ENCODE results near the gene PDE4A. TPM values are rescaled to one million over a fixed set of nuclear protein-coding genes. Genes with fewer than 3 reads are reported as not detected.

Gene PDE4A
- total and polyA plus RNA-seq, 2 experiments from 2014 or later: 5.2 to 5.4 TPM

GRCh38 chr19:10395003-10395402, 25.3 kb upstream of the PDE4A start:
- Mint-ChIP-seq H3K4me1 (peaks cover 2% of the 10 kb centered on the region; the same call in 2 of the 3 replicates), H3K27ac (no peak overlapping the region), H3K4me3 (no peak overlapping the region), H3K27me3 (ENCODE audit: insufficient read depth, low read depth, poor library complexity) (peaks cover 3% of the 10 kb centered on the region), H3K36me3 (ENCODE audit: low read depth) (peaks cover 55% of the 10 kb centered on the region), H3K9me3 (no peaks in the 10 kb centered on the region)
- no peak overlapping the region for H3K4me3 ChIP-seq
- ATAC-seq: no peak
- H3K4me1 ChIP-seq (ENCODE audit: insufficient read depth): no peaks in the 10 kb centered on the region; the same call in 1 of the 2 replicates
- no peak overlapping the region for H2AFZ ChIP-seq
- no peak for DNase-seq (ENCODE audit: low spot score)
- H3K27me3 ChIP-seq (ENCODE audit: insufficient read depth): no peaks in the 10 kb centered on the region
- no peak overlapping the region for H3K4me2 ChIP-seq
- TF ChIP-seq NANOG (IDR thresholded peaks at IDR 0.05; ENCODE audit: borderline replicate concordance): no peak
- TF ChIP-seq CTCF (conservative IDR thresholded peaks at IDR 0.05; ENCODE audit: low read depth in 2 of 2): peak in 1 of 2 experiments; percentile 13; a peak in 1 of 4 replicates
- TF ChIP-seq ZNF114 (CRISPR knock-in tag; IDR thresholded peaks at IDR 0.05): no peak
- TF ChIP-seq EZH2 (IDR thresholded peaks at IDR 0.05; ENCODE audit: low read depth, unreplicated experiment): no peak
- TF ChIP-seq POLR2AphosphoS5 (IDR thresholded peaks at IDR 0.05; ENCODE audit: low read depth): no peak
- no peak for TF ChIP-seq REST (IDR thresholded peaks at IDR 0.05; ENCODE audit: unreplicated experiment)
- TF ChIP-seq ZNF462 (CRISPR knock-in tag; IDR thresholded peaks at IDR 0.05): no peak
- no peaks in the 10 kb centered on the region for H3K9me2 ChIP-seq (ENCODE audit: insufficient read depth)
- peaks cover 14% of the 10 kb centered on the region for H4K20me1 ChIP-seq (replicated peaks; ENCODE audit: insufficient read depth)
- no peak overlapping the region for H3K27ac ChIP-seq (ENCODE audit: low read depth)
- H3K79me2 ChIP-seq (replicated peaks; ENCODE audit: insufficient read depth): peaks cover 23% of the 10 kb centered on the region
- H3K36me3 ChIP-seq (ENCODE audit: insufficient read depth): peaks cover 14% of the 10 kb centered on the region; the same call in 1 of the 2 replicates
- 0 out of 2 replicates have a peak, but pooled peaks cover 10% of the 10 kb centered on the region for H3F3A ChIP-seq (replicated peaks; ENCODE audit: low read depth)

Data from GM23338 (cell line).